Skeletal muscle cell (primary cell): ENCODE measurements around the gene PTPN23.

ENCODE experiments used
- DNase-seq: peaks from one replicate; pipeline ENCODE4 v3.0.0-alpha.2; 2010; ENCODE audit warnings: low read depth
- H3K4me3 ChIP-seq: 2 replicates; pipeline ENCODE4 v1.5.1; 2011; ENCODE audit warnings: low read depth, mild to moderate bottlenecking, control low read depth, low read length, moderate library complexity

PTPN23 gene

DNA sequence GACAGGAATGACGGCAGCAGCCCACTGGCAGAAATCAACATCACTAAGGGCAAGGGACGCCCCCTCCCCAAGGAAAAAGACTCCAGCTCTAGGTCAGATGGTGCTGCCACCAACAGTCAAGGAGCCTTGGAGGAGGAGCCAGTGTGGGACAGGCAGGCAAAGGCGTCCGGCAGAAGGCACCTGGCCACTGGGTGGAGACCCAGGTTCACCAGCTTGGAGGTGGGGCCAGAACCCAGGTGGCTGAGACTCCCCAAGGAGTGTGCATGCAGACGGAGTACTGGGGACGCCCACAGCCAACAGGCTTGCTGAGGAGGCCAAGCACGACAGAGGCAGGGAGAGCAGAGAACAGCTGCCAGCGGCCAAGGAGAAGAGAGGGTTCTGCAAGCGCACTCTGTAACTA is 35.2 kb downstream of the PTPN23 start:
- H3K4me3 ChIP-seq: no peak overlapping the region
- DNase-seq: no peak

GRCh38 chr3:47418167-47419082 is 37.6 kb downstream of the PTPN23 start:
- no peak for DNase-seq
- no peak overlapping the region for H3K4me3 ChIP-seq

GRCh38 chr3:47419083-47420043 is 38.5 kb downstream of the PTPN23 start:
- H3K4me3 ChIP-seq: no peak overlapping the region
- DNase-seq: no peak

GRCh38 chr3:47420044-47420430 is 39.2 kb downstream of the PTPN23 start:
- H3K4me3 ChIP-seq: no peak overlapping the region
- DNase-seq: no peak

DNA sequence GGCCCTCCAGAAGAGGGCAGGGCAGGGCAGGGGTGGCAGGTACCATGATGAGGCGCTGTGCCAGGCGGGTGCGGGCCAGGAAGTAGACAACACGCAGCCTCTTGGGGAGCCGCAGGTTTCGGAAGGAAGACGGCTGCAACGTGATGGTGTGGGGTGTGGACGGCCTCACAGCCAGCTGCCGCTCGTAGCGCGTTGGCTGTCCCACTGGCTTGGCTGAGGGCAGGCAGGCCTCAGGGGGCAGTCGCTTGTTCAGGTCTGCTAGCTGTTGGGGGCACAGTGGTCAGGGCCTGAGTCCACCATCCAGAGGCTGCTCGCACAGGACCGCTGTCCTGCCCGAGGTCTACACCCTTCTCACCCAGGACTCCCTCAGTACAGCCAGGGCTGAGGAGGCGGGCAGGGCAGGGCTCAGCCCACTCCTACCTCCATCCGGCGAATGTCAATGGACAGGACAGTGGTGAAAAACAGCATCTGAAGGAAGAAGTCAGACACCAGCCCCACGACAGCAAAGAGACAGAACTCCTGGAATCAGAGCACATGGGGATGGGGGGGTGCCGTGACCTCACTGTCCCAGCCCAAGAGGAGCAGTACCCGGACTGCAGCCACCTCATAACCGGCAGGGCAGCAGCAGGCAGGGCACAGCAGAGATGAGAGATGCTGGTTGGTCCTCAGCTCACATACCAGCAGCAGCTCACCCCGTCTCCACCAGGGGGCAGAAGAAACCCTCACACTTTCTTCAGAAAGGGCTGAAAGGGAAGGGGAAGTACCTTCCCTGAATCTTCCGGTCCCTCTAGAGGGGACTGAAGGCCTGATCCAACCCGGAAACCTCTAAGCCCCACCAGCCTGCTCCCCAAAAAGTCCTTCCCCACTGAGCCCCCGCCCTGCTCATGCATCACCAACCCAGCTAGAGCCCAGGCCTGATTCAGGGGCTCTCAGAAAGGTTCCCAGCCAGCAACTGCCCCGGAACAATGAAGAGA is 40.0 kb downstream of the PTPN23 start:
- H3K4me3 ChIP-seq: no peak overlapping the region

DNA sequence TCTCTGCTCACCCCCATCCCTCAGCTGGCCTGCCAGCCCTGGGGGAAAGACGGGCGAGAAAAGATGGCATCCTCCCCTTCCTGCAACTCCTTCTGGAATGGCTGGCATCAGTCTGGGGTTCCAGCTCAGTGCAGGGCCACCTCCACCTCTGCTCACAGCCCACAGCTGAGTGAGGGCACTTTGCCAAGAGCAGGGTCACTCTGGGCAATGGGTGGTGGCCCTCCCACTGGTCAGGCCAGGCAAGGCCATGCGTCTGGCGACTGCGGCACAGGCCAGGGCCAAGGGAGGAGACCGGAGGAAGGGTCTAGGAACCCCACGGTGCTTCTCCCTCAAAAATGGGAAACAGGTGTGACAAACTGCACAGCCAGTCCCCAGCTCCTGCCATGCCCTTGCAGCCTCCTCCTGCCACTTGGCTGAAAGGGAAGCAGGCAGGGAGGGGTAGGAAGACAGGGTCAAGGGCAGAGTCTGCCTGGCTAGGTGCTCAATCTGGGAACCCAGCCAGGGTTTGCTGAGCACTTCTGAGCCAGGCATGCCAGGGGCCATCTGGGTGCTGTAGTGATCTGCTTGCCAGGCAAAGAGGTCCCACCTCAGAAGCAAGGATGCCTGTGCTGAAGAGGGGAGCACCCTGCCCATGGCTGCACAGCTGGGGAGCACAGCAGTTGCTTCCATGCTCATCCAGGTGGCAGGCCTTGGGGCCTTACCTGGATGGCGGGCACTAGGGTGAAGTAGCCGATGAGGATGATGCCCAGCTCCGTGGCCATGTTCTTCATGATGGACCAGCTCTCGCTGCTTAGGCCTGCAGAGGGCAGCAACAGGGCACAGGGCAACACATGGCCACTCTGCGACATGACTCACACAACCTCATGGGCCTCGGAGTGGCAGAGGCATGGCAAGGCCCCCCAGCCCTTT is 41.2 kb downstream of the PTPN23 start:
- DNase-seq: no peak
- H3K4me3 ChIP-seq: no peak overlapping the region

More for the DNA sequence above, 40.0 kb downstream of the PTPN23 start:
- DNase-seq: peak; percentile 41

DNA sequence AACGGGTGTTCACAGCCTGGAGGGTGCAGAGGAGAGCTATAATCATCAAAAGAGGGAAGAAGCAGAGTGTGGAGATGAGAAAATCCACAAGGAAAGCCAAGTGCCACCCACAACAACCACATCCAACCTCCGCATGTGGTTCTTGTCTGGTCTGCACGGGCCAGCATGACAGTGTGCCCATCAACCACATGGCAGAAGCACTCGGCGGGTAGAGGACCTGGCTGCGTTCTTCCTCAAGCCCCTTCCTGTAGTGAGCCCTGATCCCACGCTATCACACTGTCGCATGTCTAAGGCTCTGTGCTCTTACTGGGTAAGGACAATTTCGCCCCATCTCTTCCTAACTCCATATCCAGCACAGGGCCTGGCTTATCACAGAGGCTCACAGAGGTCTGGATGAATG is 41.9 kb downstream of the PTPN23 start:
- H3K4me3 ChIP-seq: no peak overlapping the region
- DNase-seq: no peak

DNA sequence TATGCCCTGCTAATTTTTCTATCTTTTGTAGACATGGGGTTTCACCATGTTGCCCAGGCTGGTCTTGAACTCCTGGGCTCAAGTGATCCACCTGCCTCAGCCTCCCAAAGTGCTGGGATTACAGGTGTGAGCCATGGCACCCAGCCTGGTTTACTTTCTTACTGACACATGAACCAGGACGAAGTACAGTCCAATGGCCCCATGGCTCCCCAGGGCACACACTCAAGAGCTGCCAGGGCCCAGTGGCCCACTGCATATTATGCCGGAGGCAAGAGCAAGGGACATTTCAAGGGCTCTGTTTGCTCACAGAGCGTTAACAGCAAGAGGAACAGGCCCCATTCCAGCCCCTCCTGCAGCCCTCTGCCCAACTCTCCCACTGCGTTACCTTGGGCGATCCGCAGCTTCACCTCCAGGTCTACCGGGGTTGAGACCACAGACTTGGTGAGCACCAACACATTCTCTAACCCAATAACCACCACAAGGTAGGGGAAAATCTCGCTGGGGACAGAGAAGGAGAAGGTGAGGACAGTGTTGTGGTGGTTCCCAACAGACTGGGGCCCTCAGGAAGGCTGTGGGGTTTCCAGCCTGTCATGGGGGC is 42.8 kb downstream of the PTPN23 start:
- H3K4me3 ChIP-seq: no peak overlapping the region
- DNase-seq: no peak

- H3K4me3 ChIP-seq: no peak overlapping the region
- DNase-seq: no peak
Measured at GRCh38 chr3:47424434-47425382, 43.9 kb downstream of the PTPN23 start.

GRCh38 chr3:47425383-47425778 is 44.6 kb downstream of the PTPN23 start:
- DNase-seq: no peak
- H3K4me3 ChIP-seq: no peak overlapping the region

DNA sequence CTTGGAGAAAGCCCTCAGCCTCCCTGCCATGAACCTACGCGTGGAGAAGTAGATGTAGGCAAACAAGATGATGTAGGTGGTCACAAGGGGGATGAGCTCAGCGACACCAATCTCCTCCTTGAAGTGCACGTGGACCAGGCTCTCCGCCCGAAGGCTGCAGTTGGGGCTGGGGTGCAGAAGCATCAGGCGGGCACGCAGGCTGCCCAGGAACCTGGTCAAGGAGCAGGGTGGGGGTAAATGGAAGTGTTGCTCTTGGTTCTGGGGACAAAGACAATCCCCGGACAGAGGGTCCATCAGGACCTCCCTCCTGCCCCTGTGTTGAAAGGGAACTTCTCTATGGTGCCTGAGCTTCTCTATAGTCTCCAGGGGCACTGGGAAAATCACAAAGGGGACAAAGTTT is 45.1 kb downstream of the PTPN23 start:
- H3K4me3 ChIP-seq: no peak overlapping the region
- DNase-seq: no peak

- no peak for DNase-seq
- H3K4me3 ChIP-seq: no peak overlapping the region
Measured at GRCh38 chr3:47427866-47428265, 47.0 kb downstream of the PTPN23 start.

DNA sequence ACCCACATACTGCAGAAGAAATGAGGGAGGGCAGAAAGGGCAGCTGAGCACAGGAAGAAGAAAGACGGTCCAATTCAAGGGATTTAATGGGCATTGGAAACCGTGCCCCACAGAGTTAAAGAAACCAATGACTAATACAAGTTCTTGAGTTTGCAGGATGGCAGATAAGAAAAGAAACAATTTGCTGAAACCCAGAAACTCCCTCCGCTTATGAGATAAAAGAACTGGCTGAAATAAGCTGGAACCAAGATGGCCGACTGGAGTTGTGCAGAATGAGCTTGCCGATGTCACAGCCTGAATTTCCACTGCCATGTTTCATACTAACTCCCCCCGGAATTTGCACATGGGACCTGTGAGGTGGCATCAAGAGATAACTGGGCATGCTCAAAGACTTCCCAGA is 47.8 kb downstream of the PTPN23 start:
- DNase-seq: no peak
- no peak overlapping the region for H3K4me3 ChIP-seq

DNA sequence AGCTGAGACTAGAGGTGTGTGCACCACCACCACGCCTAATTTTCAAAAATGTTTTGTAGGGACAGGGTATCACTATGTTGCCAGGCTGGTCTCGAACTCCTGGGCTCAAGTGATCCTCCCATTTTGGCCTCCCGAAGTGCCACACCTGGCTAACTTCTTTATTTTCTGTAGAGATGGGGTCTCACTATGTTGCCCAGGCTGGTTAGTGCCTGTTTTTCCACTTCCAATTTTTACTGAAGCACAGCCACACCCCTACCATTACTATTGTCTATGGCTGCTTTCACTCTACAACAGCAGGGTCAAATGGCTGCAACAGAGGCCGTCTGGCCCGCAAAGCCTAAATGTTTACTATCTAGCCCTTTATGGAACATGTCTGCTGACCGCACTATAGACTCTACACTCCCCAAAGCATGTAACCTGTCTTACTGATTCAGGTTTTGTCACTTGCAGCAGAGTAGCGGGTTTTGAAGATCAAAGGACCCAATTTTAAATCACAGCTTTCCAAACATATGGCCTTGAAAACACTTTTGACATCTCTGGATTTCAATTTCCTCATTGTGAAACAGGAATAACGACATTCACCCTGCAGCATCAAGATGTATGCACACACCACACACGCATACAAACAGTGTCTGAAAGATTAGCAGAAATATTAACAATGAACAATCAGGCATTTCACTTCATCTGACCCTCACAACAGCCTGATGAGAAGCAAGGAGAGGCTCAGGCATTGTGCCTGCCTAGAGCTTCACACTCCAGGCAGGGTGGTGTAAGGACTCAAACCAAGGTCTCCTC is 48.9 kb downstream of the PTPN23 start:
- DNase-seq: no peak
- H3K4me3 ChIP-seq: no peak overlapping the region

- no peak for DNase-seq
- no peak overlapping the region for H3K4me3 ChIP-seq
Measured at GRCh38 chr3:47430606-47431005, 49.8 kb downstream of the PTPN23 start.

- DNase-seq: no peak
- H3K4me3 ChIP-seq: no peak overlapping the region
Measured at GRCh38 chr3:47431225-47431624, 50.4 kb downstream of the PTPN23 start.
